ENCODE results near the gene UBE2E2.

Gene UBE2E2

GRCh38 chr3:23533596-23533995 is 330.5 kb downstream of the UBE2E2 start:
- no peaks in the 10 kb centered on the region for H3K36me3 ChIP-seq
- H3K4me1 ChIP-seq (ENCODE audit: control insufficient read depth in 1 of 2, insufficient read depth in 1 of 2, low read depth in 1 of 2, low read length in 1 of 2): no peaks in the 10 kb centered on the region
- H3K9me3 ChIP-seq: no peaks in the 10 kb centered on the region
- no peak for TF ChIP-seq CTCF (IDR thresholded peaks at IDR 0.05)
- no peaks in the 10 kb centered on the region for H3K27me3 ChIP-seq
- H3K27ac ChIP-seq: no peak overlapping the region
- no peak overlapping the region for H3K4me3 ChIP-seq (ENCODE audit: low read depth in 1 of 2, low read length in 1 of 2)

GRCh38 chr3:23533996-23534395 is 330.9 kb downstream of the UBE2E2 start:
- TF ChIP-seq CTCF (IDR thresholded peaks at IDR 0.05): no peak
- H3K27ac ChIP-seq: no peak overlapping the region

GRCh38 chr3:23537101-23537551 is 334.0 kb downstream of the UBE2E2 start:
- Histone ChIP-seq H3K4me1 (ENCODE audit: control insufficient read depth in 1 of 2, insufficient read depth in 1 of 2, low read depth in 1 of 2, low read length in 1 of 2) (no peaks in the 10 kb centered on the region), H3K9me3 (no peaks in the 10 kb centered on the region), H3K27me3 (no peaks in the 10 kb centered on the region), H3K4me3 (ENCODE audit: low read depth in 1 of 2, low read length in 1 of 2) (no peak overlapping the region), H3K36me3 (no peaks in the 10 kb centered on the region), H3K27ac (no peak overlapping the region)
- TF ChIP-seq CTCF (IDR thresholded peaks at IDR 0.05): no peak

More at GRCh38 chr3:23533996-23534395, 330.9 kb downstream of the UBE2E2 start:
- Histone ChIP-seq H3K4me1 (ENCODE audit: control insufficient read depth in 1 of 2, insufficient read depth in 1 of 2, low read depth in 1 of 2, low read length in 1 of 2) (no peaks in the 10 kb centered on the region), H3K9me3 (no peaks in the 10 kb centered on the region), H3K4me3 (ENCODE audit: low read depth in 1 of 2, low read length in 1 of 2) (no peak overlapping the region), H3K36me3 (no peaks in the 10 kb centered on the region), H3K27me3 (no peaks in the 10 kb centered on the region)

GRCh38 chr3:23539185-23539584 is 336.1 kb downstream of the UBE2E2 start:
- Histone ChIP-seq H3K4me3 (ENCODE audit: low read depth in 1 of 2, low read length in 1 of 2) (no peak overlapping the region), H3K36me3 (no peaks in the 10 kb centered on the region), H3K27ac (no peak overlapping the region), H3K4me1 (ENCODE audit: control insufficient read depth in 1 of 2, insufficient read depth in 1 of 2, low read depth in 1 of 2, low read length in 1 of 2) (no peaks in the 10 kb centered on the region), H3K9me3 (no peaks in the 10 kb centered on the region), H3K27me3 (no peaks in the 10 kb centered on the region)
- no peak for TF ChIP-seq CTCF (IDR thresholded peaks at IDR 0.05)

- TF ChIP-seq CTCF (IDR thresholded peaks at IDR 0.05): no peak
- no peaks in the 10 kb centered on the region for H3K36me3 ChIP-seq
- H3K4me1 ChIP-seq (ENCODE audit: control insufficient read depth in 1 of 2, insufficient read depth in 1 of 2, low read depth in 1 of 2, low read length in 1 of 2): no peaks in the 10 kb centered on the region
- H3K9me3 ChIP-seq: no peaks in the 10 kb centered on the region
- no peaks in the 10 kb centered on the region for H3K27me3 ChIP-seq
- H3K27ac ChIP-seq: no peak overlapping the region
- H3K4me3 ChIP-seq (ENCODE audit: low read depth in 1 of 2, low read length in 1 of 2): no peak overlapping the region
Measured at GRCh38 chr3:23540600-23540999, 337.5 kb downstream of the UBE2E2 start.

- no peaks in the 10 kb centered on the region for H3K9me3 ChIP-seq
Measured at GRCh38 chr3:23542079-23542478, 339.0 kb downstream of the UBE2E2 start.

More at GRCh38 chr3:23542079-23542478, 339.0 kb downstream of the UBE2E2 start:
- no peaks in the 10 kb centered on the region for H3K4me1 ChIP-seq (ENCODE audit: control insufficient read depth in 1 of 2, insufficient read depth in 1 of 2, low read depth in 1 of 2, low read length in 1 of 2)
- H3K27me3 ChIP-seq: no peaks in the 10 kb centered on the region
- H3K27ac ChIP-seq: no peak overlapping the region
- H3K36me3 ChIP-seq: no peaks in the 10 kb centered on the region
- no peak for TF ChIP-seq CTCF (IDR thresholded peaks at IDR 0.05)
- H3K4me3 ChIP-seq (ENCODE audit: low read depth in 1 of 2, low read length in 1 of 2): no peak overlapping the region

All from neutrophil (primary cell).